PC-3 (cell line): ENCODE measurements around the gene BSCL2. TPM values are rescaled to one million over a fixed set of nuclear protein-coding genes. Genes with fewer than 3 reads are reported as not detected.

Source experiments
- ATAC-seq: fragments of 200-7000 bp; cut with Tn5 transposase; 2 replicates; pipeline ENCODE4 v1.9.1; 2020; ENCODE audit warnings: mild to moderate bottlenecking, moderate library complexity
- BruUV-seq: library from RNA; stranded (reverse); fragments of 400-500 nt; replicated peaks from 2 replicates; lab custom pipeline; 2021; lab: Mats Ljungman, UMichigan
- CTCF ChIA-PET: fragments of 300-600 bp; sonication (Branson Sonifier 250); formaldehyde crosslinking; loops from one replicate; lab custom pipeline; 2022; ENCODE audit warnings: antibody characterized with exemption; lab: Charles Lee
- POLR2A ChIA-PET: fragments of 300-600 bp; sonication (Branson Sonifier 250); formaldehyde crosslinking; loops from one replicate; lab custom pipeline; 2022; ENCODE audit warnings: antibody characterized with exemption; ENCODE audit not compliant: unreplicated experiment; lab: Charles Lee
- DNase-seq: peaks from one replicate; pipeline ENCODE4 v3.0.0-alpha.2; 2015
- H2AFZ ChIP-seq: fragments of 300-600 bp; sonication (generic); 2 replicates; pipeline ENCODE4 v1.6.0; 2016; ENCODE audit warnings: antibody characterized with exemption, low read length
- H3F3A ChIP-seq: fragments of 300-600 bp; sonication (generic); one replicate; pipeline ENCODE4 v1.6.0; 2017; ENCODE audit warnings: antibody characterized with exemption, low read length, control low read depth, mild to moderate bottlenecking; ENCODE audit not compliant: unreplicated experiment
- H3K27ac ChIP-seq: fragments of 300-600 bp; sonication (generic); 2 replicates; pipeline ENCODE4 v1.5.1; 2016; ENCODE audit warnings: mild to moderate bottlenecking, low read length
- H3K27me3 ChIP-seq: fragments of 300-600 bp; sonication (generic); 2 replicates; pipeline ENCODE4 v1.6.1; 2016; ENCODE audit warnings: low read length, mixed read lengths
- H3K36me3 ChIP-seq: fragments of 300-600 bp; sonication (generic); 2 replicates; pipeline ENCODE4 v1.6.1; 2016; ENCODE audit warnings: low read depth, mixed run types, low read length, mixed read lengths
- H3K4me1 ChIP-seq: fragments of 300-600 bp; sonication (generic); 2 replicates; pipeline ENCODE4 v1.5.1; 2016; ENCODE audit warnings: low read length; ENCODE audit not compliant: insufficient read depth
- H3K4me2 ChIP-seq: fragments of 300-600 bp; sonication (generic); 2 replicates; pipeline ENCODE4 v1.6.0; 2016; ENCODE audit warnings: low read length
- H3K4me3 ChIP-seq: fragments of 300-600 bp; sonication (generic); 2 replicates; pipeline ENCODE4 v1.5.1; 2016; ENCODE audit warnings: mild to moderate bottlenecking, low read length, mixed read lengths
- H3K79me2 ChIP-seq: fragments of 300-600 bp; sonication (generic); 2 replicates; pipeline ENCODE4 v1.6.1; 2017; ENCODE audit warnings: low read length, mixed read lengths
- H3K9ac ChIP-seq: fragments of 300-600 bp; sonication (generic); 2 replicates; pipeline ENCODE4 v1.6.0; 2016; ENCODE audit warnings: mild to moderate bottlenecking, low read length
- H3K9me2 ChIP-seq: fragments of 300-600 bp; sonication (generic); replicated peaks from 2 replicates; pipeline ENCODE4 v1.6.1; 2016; ENCODE audit warnings: mixed run types, low read length, mixed read lengths
- H3K9me3 ChIP-seq: fragments of 300-600 bp; sonication (generic); 2 replicates; pipeline ENCODE4 v1.6.1; 2016; ENCODE audit warnings: low read length, mixed read lengths
- H4K20me1 ChIP-seq: fragments of 300-600 bp; sonication (generic); 2 replicates; pipeline ENCODE4 v1.6.1; 2016; ENCODE audit warnings: low read length, mixed read lengths
- CTCF ChIP-seq: fragments of 300-600 bp; sonication (generic); conservative IDR thresholded peaks from 2 replicates; pipeline ENCODE4 v1.5.1; 2017; ENCODE audit warnings: antibody characterized with exemption, low read depth, mild to moderate bottlenecking, low read length
- EZH2 ChIP-seq: fragments of 300-600 bp; sonication (generic); IDR thresholded peaks from one replicate; pipeline ENCODE4 v1.6.1; 2017; ENCODE audit warnings: antibody characterized with exemption, mild to moderate bottlenecking, low read length; ENCODE audit not compliant: unreplicated experiment
- EZH2phosphoT487 ChIP-seq: fragments of 300-600 bp; sonication (generic); IDR thresholded peaks from 2 replicates; pipeline ENCODE4 v1.6.1; 2018; ENCODE audit warnings: mild to moderate bottlenecking, antibody characterized with exemption, low read length, borderline replicate concordance
- intact Hi-C: fragments of 100-400 bp; cut with micrococcal nuclease; formaldehyde crosslinking; loops from 2 replicates; pipeline ENCODE4 v1.9.0; 2023
- total RNA-seq: library from RNA; depleted of rRNA; stranded (reverse); fragments of >200 nt; gene quantifications from 2 replicates; pipeline ENCODE4 v1.2.3, GENCODE V29; 2014

Gene BSCL2
- total RNA-seq, 1 experiment from 2014 or later = 65.7 TPM

GRCh38 chr11:62648967-62649364 lies 58.3 kb downstream of the BSCL2 start:
- intact Hi-C loops = loop anchor here (5.0 kb wide), 1 partner anchor 37 kb away; the partner anchor contains the start of genes EML3 and ROM1

GRCh38 chr11:62648185-62648966 lies 58.8 kb downstream of the BSCL2 start:
- ATAC-seq = no peak
- no peaks in the 10 kb centered on the region for H3K9me3 ChIP-seq
- BruUV-seq = no TSS peak
- no peak for DNase-seq
- peaks cover 25% of the 10 kb centered on the region for H3K36me3 ChIP-seq
- ChIA-PET POLR2A (no interaction called here), CTCF (no interaction called here)
- no peak overlapping the region for H3K4me2 ChIP-seq
- no peaks in the 10 kb centered on the region for H4K20me1 ChIP-seq
- no peak overlapping the region for H3K27ac ChIP-seq
- H3K4me1 ChIP-seq = peaks cover 21% of the 10 kb centered on the region
- intact Hi-C loops = loop anchor here (5.0 kb wide), 1 partner anchor 36 kb away; the partner anchor contains the start of genes EML3 and ROM1
- no peaks in the 10 kb centered on the region for H3K27me3 ChIP-seq
- no peak overlapping the region for H2AFZ ChIP-seq
- no peak for TF ChIP-seq CTCF
- no peak for TF ChIP-seq EZH2phosphoT487
- TF ChIP-seq EZH2 = no peak
- no peaks in the 10 kb centered on the region for H3K9me2 ChIP-seq
- no peak overlapping the region for H3K9ac ChIP-seq
- peaks cover 57% of the 10 kb centered on the region for H3K79me2 ChIP-seq
- H3K4me3 ChIP-seq = no peak overlapping the region
- no peaks in the 10 kb centered on the region for H3F3A ChIP-seq

More at GRCh38 chr11:62648967-62649364, 58.3 kb downstream of the BSCL2 start:
- DNase-seq = no peak
- TF ChIP-seq CTCF (no peak), EZH2 (no peak), EZH2phosphoT487 (no peak)
- Histone ChIP-seq H2AFZ (no peak overlapping the region), H3K4me3 (no peak overlapping the region), H3K27me3 (no peaks in the 10 kb centered on the region), H3F3A (no peaks in the 10 kb centered on the region), H3K4me1 (peaks cover 21% of the 10 kb centered on the region), H4K20me1 (no peaks in the 10 kb centered on the region), H3K4me2 (no peak overlapping the region), H3K36me3 (peaks cover 20% of the 10 kb centered on the region; the same call in 1 of the 2 replicates), H3K79me2 (peaks cover 51% of the 10 kb centered on the region), H3K9ac (no peak overlapping the region), H3K27ac (no peak overlapping the region), H3K9me3 (no peaks in the 10 kb centered on the region), H3K9me2 (no peaks in the 10 kb centered on the region)
- CTCF ChIA-PET = no interaction called here
- no peak for ATAC-seq
- POLR2A ChIA-PET = interaction anchor here (0.6 kb wide), 1 partner anchor 78 kb away, joined by 5 read pairs; no protein-coding TSS in a partner anchor
- no TSS peak for BruUV-seq

GRCh38 chr11:62647609-62648005 lies 59.6 kb downstream of the BSCL2 start:
- DNase-seq (no peak), ATAC-seq (no peak)
- no TSS peak for BruUV-seq
- peaks cover 21% of the 10 kb centered on the region for H3K4me1 ChIP-seq
- H2AFZ ChIP-seq = no peak overlapping the region
- H3K27ac ChIP-seq = no peak overlapping the region
- H3K79me2 ChIP-seq = peaks cover 59% of the 10 kb centered on the region
- no peaks in the 10 kb centered on the region for H4K20me1 ChIP-seq
- no peak overlapping the region for H3K4me2 ChIP-seq
- ChIA-PET POLR2A (no interaction called here), CTCF (no interaction called here)
- no peaks in the 10 kb centered on the region for H3F3A ChIP-seq
- TF ChIP-seq CTCF = no peak
- no peak for TF ChIP-seq EZH2
- no peak for TF ChIP-seq EZH2phosphoT487
- H3K9me2 ChIP-seq = no peaks in the 10 kb centered on the region
- no peak overlapping the region for H3K9ac ChIP-seq
- no peaks in the 10 kb centered on the region for H3K9me3 ChIP-seq
- intact Hi-C loops = loop anchor here (5.0 kb wide), 1 partner anchor 35 kb away; the partner anchor contains the start of genes EML3 and ROM1
- H3K36me3 ChIP-seq = peaks cover 29% of the 10 kb centered on the region
- no peak overlapping the region for H3K4me3 ChIP-seq
- H3K27me3 ChIP-seq = no peaks in the 10 kb centered on the region
